Aorta (tissue), 5 donors: ENCODE data around the gene EPHA4. TPM values are rescaled to one million over a fixed set of nuclear protein-coding genes. Genes with fewer than 3 reads are reported as not detected.
"Not testable (repeated sequence)": the region's sequence is repeated elsewhere in the genome, so short reads cannot be mapped to it uniquely, and the experiment has no call there.

ENCODE experiments used
- ATAC-seq: fragments of 200-7000 bp; cut with Tn5 transposase; one replicate; pipeline ENCODE4 v1.9.1; 2022; ENCODE audit warnings: moderate library complexity; ENCODE audit not compliant: low FRiP score
- DNase-seq, 2 donors: peaks; one replicate each; pipeline ENCODE4 v3.0.0-alpha.2; 2020
- H3K27ac ChIP-seq, 2 donors: one replicate each; pipeline ENCODE4 v1.5.1; 2013; ENCODE audit warnings: low read length in 2 of 2, mild to moderate bottlenecking in 2 of 2, moderate library complexity in 2 of 2, control low read depth in 1 of 2, inconsistent platforms in 1 of 2, low read depth in 1 of 2
- H3K27me3 ChIP-seq, 2 donors: one replicate each; pipeline ENCODE4 v1.6.1; 2013; ENCODE audit warnings: control low read depth in 1 of 2, low read length in 1 of 2, mild to moderate bottlenecking in 1 of 2, moderate library complexity in 1 of 2; ENCODE audit not compliant: insufficient read depth in 2 of 2, control insufficient read depth in 1 of 2
- H3K36me3 ChIP-seq, 2 donors: one replicate each; pipeline ENCODE4 v1.6.1; 2013; ENCODE audit warnings: control low read depth in 1 of 2, low read length in 1 of 2, mild to moderate bottlenecking in 1 of 2; ENCODE audit not compliant: insufficient read depth in 2 of 2, control insufficient read depth in 1 of 2
- H3K4me1 ChIP-seq, 2 donors: one replicate each; pipeline ENCODE4 v1.6.1; 2013; ENCODE audit warnings: low read length in 2 of 2, control low read depth in 1 of 2, mild to moderate bottlenecking in 1 of 2, moderate library complexity in 1 of 2; ENCODE audit not compliant: insufficient read depth in 2 of 2, control insufficient read depth in 1 of 2
- H3K4me3 ChIP-seq, 2 donors: one replicate each; pipeline ENCODE4 v1.5.1; 2013; ENCODE audit warnings: low read length in 2 of 2, control low read depth in 1 of 2, mild to moderate bottlenecking in 1 of 2
- H3K9me3 ChIP-seq: one replicate; pipeline ENCODE4 v1.6.1; 2013; ENCODE audit warnings: mild to moderate bottlenecking, low read length; ENCODE audit not compliant: control insufficient read depth
- WGBS, 2 donors: extraction: QIAGEN DNeasy Blood & Tissue Kit; methylation state at CpG; one replicate each; pipeline ENCODE4 v1.1.7; 2013; 5-methylcytosine and 5-hydroxymethylcytosine counted together
- intact Hi-C, 2 donors: fragments of 100-400 bp; cut with DNase I; formaldehyde crosslinking; loops; one replicate each; pipeline versions ENCODE4 v1.14.2 to v1.15.0; 2022
- polyA plus RNA-seq, 2 donors: library from polyadenylated mRNA; stranded (reverse); fragments of 200-250 nt; gene quantifications; one replicate each; pipeline ENCODE4 v1.2.3, GENCODE V29; 2013
- total RNA-seq, 2 donors: library from RNA; stranded (reverse); fragmentation: NEBNext Ultra II Directional; extraction: Animal tissue kit (Norgen Biotek cat#: 25700); gene quantifications; one replicate each; pipeline ENCODE4 v1.2.1, GENCODE V29; 2021
- donor health status: healthy with polysubstance abuse.
- donor health status: Bipolar disorder and iron deficiency.
- donor health status: DM: no; HTN: no; CAD: no.
- donor health status: DM: no; HTN: no; CAD: no.
- donor health status: DM: yes; HTN: yes; CAD: no.

The EPHA4 gene
- total and polyA plus RNA-seq, 4 donors, result 2.9 to 32.1 (median 12.6) TPM

GRCh38 chr2:221514305-221515040 is 57.6 kb downstream of the EPHA4 start:
- 66 to 69% methylated on average over 5 of the region's 5 CpGs for WGBS, 2 donors
- intact Hi-C loops, result no loop called here
- no peak for DNase-seq
- Histone ChIP-seq H3K9me3 (no peaks in the 10 kb centered on the region), H3K27me3 (no peaks in the 10 kb centered on the region), H3K4me3 (no peak overlapping the region), H3K36me3 (no peaks in the 10 kb centered on the region), H3K4me1 (peaks cover 0 to 7% of the 10 kb centered on the region in 2 donors), H3K27ac (no peak overlapping the region)
- no peak for ATAC-seq

GRCh38 chr2:221513232-221513631 is 58.9 kb downstream of the EPHA4 start:
- Histone ChIP-seq H3K4me3 (no peak overlapping the region), H3K9me3 (no peaks in the 10 kb centered on the region), H3K27ac (no peak overlapping the region), H3K4me1 (peaks cover 0 to 7% of the 10 kb centered on the region in 2 donors), H3K36me3 (no peaks in the 10 kb centered on the region), H3K27me3 (no peaks in the 10 kb centered on the region)
- intact Hi-C loops, result no loop called here
- no peak for DNase-seq
- ATAC-seq, result no peak
- 78 to 86% methylated on average over 5 of the region's 5 CpGs for WGBS, 2 donors

- ATAC-seq, H3K27ac ChIP-seq, H3K9me3 ChIP-seq, H3K27me3 ChIP-seq, intact Hi-C loops, H3K36me3 ChIP-seq, DNase-seq, H3K4me1 ChIP-seq, H3K4me3 ChIP-seq: not testable (repeated sequence)
- WGBS, 2 donors, result 93 to 94% methylated on average over 5 of the region's 5 CpGs
Observed at GRCh38 chr2:221511325-221511724, 60.8 kb downstream of the EPHA4 start.

GRCh38 chr2:221506469-221506868 is 65.6 kb downstream of the EPHA4 start:
- Histone ChIP-seq H3K27me3 (no peaks in the 10 kb centered on the region), H3K9me3 (no peaks in the 10 kb centered on the region), H3K4me1 (peaks cover 2 to 3% of the 10 kb centered on the region in 2 donors), H3K36me3 (no peaks in the 10 kb centered on the region), H3K4me3 (no peak overlapping the region), H3K27ac (no peak overlapping the region)
- WGBS, 2 donors, result 98 to 100% methylated on average over 2 of the region's 2 CpGs
- no peak for DNase-seq
- no peak for ATAC-seq
- intact Hi-C loops, result no loop called here

- no peaks in the 10 kb centered on the region for H3K36me3 ChIP-seq
- H3K4me1 ChIP-seq, result peaks cover 3 to 4% of the 10 kb centered on the region in 2 donors
- no peak overlapping the region for H3K27ac ChIP-seq
- H3K9me3 ChIP-seq, result no peaks in the 10 kb centered on the region
- H3K4me3 ChIP-seq, result no peak overlapping the region
- ATAC-seq (no peak), DNase-seq (no peak)
- H3K27me3 ChIP-seq, result no peaks in the 10 kb centered on the region
- WGBS, 2 donors, result 96 to 98% methylated on average over 4 of the region's 4 CpGs
- intact Hi-C loops, result no loop called here
Observed at GRCh38 chr2:221505605-221506004, 66.5 kb downstream of the EPHA4 start.

- DNase-seq (no peak), ATAC-seq (no peak)
- intact Hi-C loops, result no loop called here
- no peak overlapping the region for H3K4me3 ChIP-seq
- WGBS, 2 donors, result 97 to 99% methylated on average over 1 of the region's 1 CpG
- peaks cover 3 to 4% of the 10 kb centered on the region in 2 donors for H3K4me1 ChIP-seq
- no peaks in the 10 kb centered on the region for H3K9me3 ChIP-seq
- no peak overlapping the region for H3K27ac ChIP-seq
- no peaks in the 10 kb centered on the region for H3K36me3 ChIP-seq
- no peaks in the 10 kb centered on the region for H3K27me3 ChIP-seq
Observed at GRCh38 chr2:221504905-221505304, 67.2 kb downstream of the EPHA4 start.

- 62 to 89% methylated on average over 2 of the region's 2 CpGs for WGBS, 2 donors
Observed at GRCh38 chr2:221503965-221504364, 68.1 kb downstream of the EPHA4 start.

GRCh38 chr2:221502270-221503010 is 69.7 kb downstream of the EPHA4 start:
- Histone ChIP-seq H3K27me3 (no peaks in the 10 kb centered on the region), H3K36me3 (no peaks in the 10 kb centered on the region), H3K4me1 (peaks cover 3 to 4% of the 10 kb centered on the region in 2 donors), H3K9me3 (no peaks in the 10 kb centered on the region), H3K27ac (no peak overlapping the region), H3K4me3 (no peak overlapping the region)
- intact Hi-C loops, result no loop called here
- ATAC-seq (no peak), DNase-seq (no peak)
- WGBS, 2 donors, result 76 to 80% methylated on average over 8 of the region's 8 CpGs

More at GRCh38 chr2:221503965-221504364, 68.1 kb downstream of the EPHA4 start:
- H3K4me3 ChIP-seq, result no peak overlapping the region
- H3K9me3 ChIP-seq, result no peaks in the 10 kb centered on the region
- H3K27me3 ChIP-seq, result no peaks in the 10 kb centered on the region
- DNase-seq (no peak), ATAC-seq (no peak)
- H3K36me3 ChIP-seq, result no peaks in the 10 kb centered on the region
- peaks cover 3 to 4% of the 10 kb centered on the region in 2 donors for H3K4me1 ChIP-seq
- intact Hi-C loops, result no loop called here
- no peak overlapping the region for H3K27ac ChIP-seq

GRCh38 chr2:221501883-221502269 is 70.2 kb downstream of the EPHA4 start:
- DNase-seq (no peak), ATAC-seq (no peak)
- no peaks in the 10 kb centered on the region for H3K27me3 ChIP-seq
- intact Hi-C loops, result no loop called here
- H3K9me3 ChIP-seq, result no peaks in the 10 kb centered on the region
- 61 to 67% methylated on average over 4 of the region's 4 CpGs for WGBS, 2 donors
- no peak overlapping the region for H3K27ac ChIP-seq
- no peaks in the 10 kb centered on the region for H3K36me3 ChIP-seq
- no peak overlapping the region for H3K4me3 ChIP-seq
- peaks cover 3 to 4% of the 10 kb centered on the region in 2 donors for H3K4me1 ChIP-seq
